Globus pallidus (tissue), 1 donor: ENCODE data around the gene MR1.

ENCODE experiments used
- DNase-seq: peaks from one replicate; pipeline ENCODE4 v3.0.0-alpha.2; 2015; ENCODE audit warnings: low spot score

Gene MR1

DNA sequence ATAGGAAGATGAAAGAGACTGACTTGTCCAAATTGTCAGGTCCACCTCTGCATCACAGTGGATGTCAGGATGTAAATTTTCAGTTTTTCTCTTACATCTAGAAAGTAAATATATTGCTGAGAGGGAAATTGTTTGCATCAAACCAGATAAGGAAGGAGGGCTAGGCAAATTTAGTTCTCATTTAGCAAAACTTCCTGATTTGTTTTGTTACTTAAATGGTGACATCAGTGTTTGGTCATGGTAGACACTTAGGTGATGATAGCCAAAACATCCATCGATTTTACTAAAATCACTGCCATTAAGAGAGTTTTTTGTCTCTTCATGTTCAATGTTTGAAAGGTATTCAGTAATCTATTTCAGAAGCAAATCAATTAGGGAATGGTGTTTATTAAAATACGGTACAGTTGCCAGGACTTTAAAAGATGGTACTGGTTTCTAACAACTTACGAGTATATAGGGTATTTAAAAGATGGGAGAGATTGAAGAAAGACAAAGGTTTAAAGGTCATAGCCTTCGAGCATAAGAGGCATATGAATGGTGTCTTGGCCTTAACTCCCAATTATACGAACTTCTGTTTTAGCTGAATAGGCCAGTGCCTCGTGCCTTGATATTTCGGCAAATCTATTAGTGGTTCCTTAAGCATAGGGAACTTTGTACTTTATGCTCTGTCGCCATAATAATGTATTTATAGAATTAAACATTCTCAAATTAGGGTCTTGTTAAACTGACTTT is 57.7 kb downstream of the MR1 start:
- DNase-seq: no peak

DNA sequence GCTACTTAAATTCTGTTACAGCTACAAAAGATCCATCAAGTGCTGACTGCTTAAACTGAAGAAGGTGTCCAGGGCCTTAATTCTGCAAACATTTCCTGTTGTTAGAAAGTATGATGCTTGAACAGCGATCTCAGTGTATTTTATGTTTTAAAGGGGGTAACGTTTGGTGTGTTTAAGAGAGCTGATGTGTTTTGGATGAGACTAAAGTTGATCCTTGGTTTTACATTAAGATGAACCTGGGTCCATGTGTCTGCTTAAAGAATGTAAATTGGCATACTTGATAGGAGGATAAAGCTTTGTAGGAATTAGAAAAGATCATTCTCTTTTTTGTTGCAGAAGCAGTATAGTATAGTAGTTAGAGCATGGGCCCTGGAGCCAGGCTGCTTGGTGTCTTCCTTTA is 58.3 kb downstream of the MR1 start:
- no peak for DNase-seq

GRCh38 chr1:181092883-181093458 is 59.2 kb downstream of the MR1 start:
- no peak for DNase-seq

- DNase-seq: no peak
These were observed 60.8 kb downstream of the MR1 start for GRCh38 chr1:181094416-181095212.

GRCh38 chr1:181095260-181095659 is 61.5 kb downstream of the MR1 start:
- DNase-seq: no peak

- DNase-seq: no peak
These were observed 62.0 kb downstream of the MR1 start for GRCh38 chr1:181095763-181096184.

- DNase-seq: no peak
These were observed 63.5 kb downstream of the MR1 start for GRCh38 chr1:181097242-181097641.

GRCh38 chr1:181099152-181100014 is 65.6 kb downstream of the MR1 start:
- no peak for DNase-seq

DNA sequence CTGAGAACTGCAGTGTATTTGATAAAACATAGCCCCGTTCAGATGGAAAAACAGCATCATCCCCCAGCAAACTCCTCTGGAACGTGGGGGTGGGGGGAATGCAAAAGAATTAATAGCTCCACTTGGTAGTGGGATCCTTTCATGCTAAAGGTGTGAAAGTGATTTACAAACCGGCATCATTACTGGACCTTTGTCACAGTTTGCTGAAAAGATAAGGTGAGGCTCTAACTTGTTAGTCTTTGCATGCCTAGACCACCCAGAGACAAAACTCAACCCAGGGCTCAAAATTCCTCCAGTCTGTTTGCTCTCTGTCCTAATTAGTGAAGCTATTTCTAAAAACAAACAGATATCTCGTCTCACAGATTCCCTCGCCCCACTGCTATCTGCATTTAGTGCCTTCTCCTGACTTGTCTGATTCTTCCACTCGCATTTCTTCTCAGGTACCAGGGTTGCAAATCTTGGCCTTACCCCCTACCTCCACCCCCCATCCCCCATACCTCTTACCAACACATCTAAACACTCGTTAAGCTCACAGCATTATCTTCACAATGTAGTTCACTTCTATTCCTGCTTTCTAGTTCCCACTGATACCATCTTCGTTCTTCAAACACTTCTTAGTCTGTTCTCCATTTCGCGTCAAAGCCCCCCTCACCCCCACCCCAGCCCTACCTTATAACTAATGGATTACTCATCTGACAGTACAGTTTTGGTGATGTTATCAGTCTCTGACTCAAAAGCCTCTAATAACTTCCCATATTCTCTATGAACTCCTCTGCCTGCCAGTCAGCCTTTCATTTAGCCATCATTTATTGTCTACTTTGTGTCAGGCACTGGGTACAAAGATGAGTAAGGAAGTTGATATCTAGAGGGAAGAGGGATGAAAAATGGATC is 66.5 kb downstream of the MR1 start:
- DNase-seq: no peak

- no peak for DNase-seq
These were observed 67.2 kb downstream of the MR1 start for GRCh38 chr1:181100934-181101333.

DNA sequence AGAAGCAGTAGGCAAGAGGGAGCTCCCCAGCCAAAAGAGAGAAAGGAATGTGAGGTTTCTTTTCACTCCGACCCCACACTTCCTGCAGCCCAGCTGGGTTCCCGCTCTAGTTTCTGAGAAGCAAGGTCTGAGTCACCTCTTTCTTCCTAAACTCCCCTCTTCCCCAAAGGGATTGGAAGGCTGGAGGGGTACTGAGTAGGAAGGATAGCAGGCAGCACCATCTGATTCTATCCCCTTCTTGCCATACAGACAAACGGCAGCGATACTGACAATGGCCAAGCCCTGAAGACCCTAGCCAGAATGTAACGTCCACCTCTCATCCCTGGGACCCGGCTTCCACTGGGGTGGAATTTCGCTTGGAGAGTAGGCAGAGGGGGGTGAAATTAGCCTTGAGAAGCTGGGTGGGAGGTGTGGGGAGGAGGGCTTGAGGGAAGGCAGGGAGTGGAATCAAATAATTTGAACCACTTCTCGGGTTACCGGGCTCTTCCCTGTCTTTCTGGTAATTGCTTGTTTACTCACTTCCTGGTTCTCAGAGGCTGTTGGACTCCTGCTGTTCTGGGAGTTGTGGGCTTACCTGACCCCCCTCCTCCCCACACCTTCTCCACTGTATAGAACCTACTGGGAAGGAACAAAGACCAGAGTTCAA is 67.9 kb downstream of the MR1 start:
- DNase-seq: no peak

DNA sequence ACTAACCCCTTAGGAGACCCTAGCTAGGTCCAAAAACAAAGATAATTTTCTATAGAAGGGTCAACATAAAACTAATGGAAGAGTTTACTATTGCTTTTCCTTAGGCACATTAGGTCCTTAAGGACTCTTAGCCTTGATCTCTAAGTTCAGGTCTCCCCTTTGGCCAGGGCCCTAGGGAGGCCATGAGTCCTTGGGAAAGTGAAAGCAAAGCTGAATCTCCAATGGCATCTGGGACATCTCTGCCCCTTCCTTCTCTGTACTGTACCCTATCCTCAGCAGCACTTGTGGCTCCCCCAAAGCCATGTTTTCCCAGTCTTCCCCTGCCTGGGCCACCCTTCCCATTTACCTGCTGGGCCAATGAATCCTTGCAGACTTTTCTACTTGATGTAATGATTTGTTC is 69.1 kb downstream of the MR1 start:
- DNase-seq: no peak

DNA sequence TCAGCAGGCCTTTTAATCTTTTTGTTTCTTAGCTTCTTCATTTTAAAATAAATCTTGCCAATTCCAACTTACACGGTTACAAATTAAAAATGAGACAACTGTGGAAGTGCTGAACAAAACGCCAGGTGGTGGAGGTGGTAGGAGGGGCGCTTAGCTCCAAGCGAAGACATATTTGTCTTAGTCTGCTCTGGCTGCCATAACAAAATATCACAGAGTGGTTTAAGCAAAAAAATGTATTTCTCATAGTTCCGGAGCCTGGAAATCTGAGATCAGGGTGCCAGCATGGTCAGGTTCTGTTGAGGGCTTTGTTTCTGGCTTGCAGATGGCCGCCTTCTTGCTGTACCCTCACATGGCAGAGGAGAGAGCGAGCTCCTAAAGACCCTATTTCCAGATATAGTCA is 69.6 kb downstream of the MR1 start:
- no peak for DNase-seq

- no peak for DNase-seq
These were observed 70.4 kb downstream of the MR1 start for GRCh38 chr1:181104042-181104789.

DNA sequence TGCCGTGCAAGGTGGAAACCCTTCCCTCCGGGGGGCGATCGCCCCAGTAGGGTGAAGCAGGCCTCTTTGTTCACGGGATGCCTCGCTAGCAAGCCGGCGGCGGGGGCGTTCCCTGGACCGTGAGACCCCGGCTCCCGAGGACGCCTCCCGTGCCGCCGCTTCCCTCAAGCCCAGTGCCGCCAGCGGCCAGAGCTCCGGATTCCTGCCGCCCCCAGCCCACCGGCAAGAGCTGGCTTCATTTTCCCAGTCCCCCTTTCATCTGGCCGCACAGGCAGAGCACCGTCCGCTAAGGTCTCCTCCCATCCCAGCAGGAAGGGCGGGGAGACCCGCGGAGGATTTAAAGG is 71.0 kb downstream of the MR1 start:
- no peak for DNase-seq

DNA sequence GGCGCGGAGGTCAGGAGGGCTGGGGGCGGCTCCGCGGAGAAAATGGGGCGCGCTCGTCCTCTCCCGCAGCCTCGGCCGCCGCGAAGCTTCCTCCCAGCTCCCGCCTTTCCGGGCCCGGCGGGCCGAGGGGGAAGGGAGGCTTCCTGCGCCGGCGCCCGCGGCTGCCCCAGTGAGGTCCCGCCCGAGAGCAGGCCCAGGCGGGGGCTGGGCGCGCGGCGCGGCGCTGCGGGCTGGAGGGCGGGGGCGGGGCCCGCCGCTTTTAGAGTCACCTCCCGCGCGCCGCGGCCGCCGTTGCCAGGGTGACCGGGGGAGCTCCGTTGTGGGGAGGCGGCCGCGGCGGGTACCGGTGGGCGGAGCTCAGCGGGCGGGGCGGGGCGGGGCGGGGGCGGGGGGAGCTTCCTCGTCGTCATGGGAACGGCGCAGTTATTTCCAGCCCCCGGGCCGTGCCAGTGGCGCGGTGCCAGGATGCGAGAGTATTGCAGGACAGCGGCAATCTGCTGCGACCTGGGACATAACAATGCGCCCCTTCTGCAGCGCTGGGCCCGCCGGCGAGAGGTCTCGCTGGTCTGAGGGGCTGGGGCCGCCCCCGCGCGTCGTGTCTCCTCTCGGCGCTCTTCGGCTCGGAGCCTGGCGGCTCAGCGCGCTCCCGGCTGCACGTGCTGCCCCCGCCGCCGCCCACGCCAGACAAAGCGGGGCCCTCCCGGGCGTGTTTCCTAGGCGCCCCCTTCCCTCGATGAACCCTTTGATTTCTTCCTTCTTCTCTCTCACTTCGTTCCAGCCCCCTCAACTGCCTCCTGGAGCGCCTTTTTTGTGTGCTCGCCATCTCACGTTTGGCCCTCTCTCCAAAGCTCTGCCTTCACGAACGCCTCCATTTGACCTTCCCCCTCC is 71.6 kb downstream of the MR1 start:
- peak; percentile 87 for DNase-seq

DNA sequence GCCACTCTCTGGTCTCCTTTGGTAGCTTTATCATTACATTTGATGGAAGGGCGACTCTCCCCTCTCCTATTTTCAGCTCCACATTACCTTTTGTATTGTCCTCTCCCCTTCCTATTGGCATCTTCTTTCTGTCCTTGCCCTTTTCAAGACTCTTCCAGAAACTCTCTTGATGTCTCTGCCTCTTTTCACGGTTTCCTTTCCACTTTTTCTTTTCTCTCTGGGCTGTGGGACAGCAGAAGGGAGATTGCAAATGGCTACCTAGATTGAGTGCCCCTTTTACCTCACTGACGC is 72.2 kb downstream of the MR1 start:
- DNase-seq: no peak

- no peak for DNase-seq
These were observed 72.7 kb downstream of the MR1 start for GRCh38 chr1:181106479-181106878.

- no peak for DNase-seq
These were observed 73.9 kb downstream of the MR1 start for GRCh38 chr1:181107711-181108110.
